SK-N-SH (cell line): ENCODE measurements around the gene PNO1. TPM values are rescaled to one million over a fixed set of nuclear protein-coding genes. Genes with fewer than 3 reads are reported as not detected.

ENCODE experiments used
- CTCF ChIA-PET: fragments of 300-600, 350-600 bp; formaldehyde crosslinking; extraction: SDS; loops from one replicate; lab custom pipeline; 2021; lab: Yijun Ruan, JAX
- POLR2A ChIA-PET: fragments of 350-600 bp; sonication (Branson Sonifier 250); formaldehyde crosslinking; extraction: SDS; loops from one replicate; lab custom pipeline; 2020; ENCODE audit warnings: antibody characterized with exemption, inconsistent platforms; lab: Yijun Ruan, JAX
- DNase-seq: peaks from one replicate; pipeline ENCODE4 v3.0.0; 2012
- H2AFZ ChIP-seq: fragments of 200-600 bp; sonication (generic); 2 replicates; pipeline ENCODE4 v1.8.1; 2016; ENCODE audit warnings: antibody characterized with exemption, mild to moderate bottlenecking, low read depth
- H3F3A ChIP-seq: fragments of 200-600 bp; sonication (generic); replicated peaks from 2 replicates; pipeline ENCODE3; 2016; ENCODE audit warnings: antibody characterized with exemption, mild to moderate bottlenecking; ENCODE audit not compliant: insufficient read depth
- H3K27ac ChIP-seq, 2 experiments: fragments of 200-500 bp in 1 of 2; fragments of 200-600 bp in 1 of 2; sonication (Bioruptor generic) in 1 of 2; sonication (generic), shearing (Covaris generic) in 1 of 2; 2 replicates each; pipeline versions ENCODE4 v1.5.1 to v1.6.1; 2014 to 2016; ENCODE audit warnings: low read depth in 2 of 2, inconsistent platforms in 1 of 2, low read length in 1 of 2, mild to moderate bottlenecking in 1 of 2, mixed read lengths in 1 of 2
- H3K27me3 ChIP-seq: fragments of 200-600 bp; sonication (generic), shearing (Covaris generic); 2 replicates; pipeline ENCODE4 v1.6.1; 2016; ENCODE audit warnings: mixed run types; ENCODE audit not compliant: insufficient read depth
- H3K36me3 ChIP-seq, 2 experiments: fragments of 200-500 bp in 1 of 2; fragments of 200-600 bp in 1 of 2; sonication (Bioruptor generic) in 1 of 2; sonication (generic) in 1 of 2; replicated peaks in 1 of 2; 2 replicates each; pipeline versions ENCODE3 to v1.5.1; 2014 to 2016; ENCODE audit warnings: low read length in 1 of 2, mild to moderate bottlenecking in 1 of 2; ENCODE audit not compliant: insufficient read depth in 2 of 2, control insufficient read depth in 1 of 2
- H3K4me1 ChIP-seq, 2 experiments: fragments of 200-500 bp in 1 of 2; fragments of 200-600 bp in 1 of 2; sonication (Bioruptor generic) in 1 of 2; sonication (generic), shearing (Covaris generic) in 1 of 2; 2 replicates each; pipeline versions ENCODE4 v1.5.1 to v1.6.1; 2014 to 2016; ENCODE audit warnings: low read depth in 1 of 2, low read length in 1 of 2, mixed run types in 1 of 2; ENCODE audit not compliant: insufficient read depth in 2 of 2, control insufficient read depth in 1 of 2
- H3K4me2 ChIP-seq: fragments of 200-600 bp; sonication (generic), shearing (Covaris generic); 2 replicates; pipeline ENCODE4 v1.6.1; 2017; ENCODE audit warnings: mixed run types
- H3K4me3 ChIP-seq, 2 experiments: fragments of 200-500 bp in 1 of 2; fragments of 200-600 bp in 1 of 2; sonication (Bioruptor generic) in 1 of 2; sonication (generic), shearing (Covaris generic) in 1 of 2; 2 replicates each; pipeline versions ENCODE4 v1.5.1 to v1.8.1; 2014 to 2016; ENCODE audit warnings: low read depth in 2 of 2, inconsistent platforms in 1 of 2, low read length in 1 of 2, mild to moderate bottlenecking in 1 of 2, mixed read lengths in 1 of 2, moderate library complexity in 1 of 2
- H3K79me2 ChIP-seq: fragments of 200-600 bp; sonication (generic); 2 replicates; pipeline ENCODE4 v1.8.1; 2017; ENCODE audit warnings: mild to moderate bottlenecking; ENCODE audit not compliant: insufficient read depth
- H3K9ac ChIP-seq: fragments of 200-600 bp; sonication (generic); 2 replicates; pipeline ENCODE4 v1.6.1; 2017; ENCODE audit warnings: mixed run types
- H3K9me2 ChIP-seq: fragments of 200-600 bp; sonication (generic); 2 replicates; pipeline ENCODE4 v1.6.1; 2017; ENCODE audit warnings: mixed run types
- H3K9me3 ChIP-seq: fragments of 200-600 bp; sonication (generic); 2 replicates; pipeline ENCODE4 v1.6.1; 2017; ENCODE audit warnings: mixed run types, mild to moderate bottlenecking, moderate library complexity
- H4K20me1 ChIP-seq: fragments of 200-600 bp; sonication (generic); 2 replicates; pipeline ENCODE4 v1.6.1; 2017; ENCODE audit warnings: mild to moderate bottlenecking, mixed run types; ENCODE audit not compliant: insufficient read depth
- CHD2 ChIP-seq: fragments of 150-350 bp; IDR thresholded peaks from 2 replicates; pipeline ENCODE4 v1.6.1; 2018; ENCODE audit warnings: low read length; ENCODE audit not compliant: partially characterized antibody
- FOSL2 ChIP-seq: IDR thresholded peaks from 2 replicates; pipeline ENCODE4 v1.4.0; 2012; ENCODE audit warnings: low read depth, mild to moderate bottlenecking, moderate library complexity, borderline replicate concordance
- GABPA ChIP-seq: IDR thresholded peaks from 2 replicates; pipeline ENCODE4 v1.4.0; 2012; ENCODE audit warnings: low read depth, mild to moderate bottlenecking
- JUND ChIP-seq: IDR thresholded peaks from 2 replicates; pipeline ENCODE4 v1.4.0; 2012
- MEF2A ChIP-seq: IDR thresholded peaks from 2 replicates; pipeline ENCODE4 v1.4.0; 2012; ENCODE audit warnings: low read depth, borderline replicate concordance
- MXI1 ChIP-seq: IDR thresholded peaks from 2 replicates; pipeline ENCODE4 v1.6.1; 2012; ENCODE audit warnings: mild to moderate bottlenecking, low read depth, low read length, improper control_type of control experiment
- PBX3 ChIP-seq: IDR thresholded peaks from 2 replicates; pipeline ENCODE4; 2012
- RFX5 ChIP-seq: IDR thresholded peaks from 2 replicates; pipeline ENCODE4 v1.6.1; 2012; ENCODE audit warnings: mild to moderate bottlenecking, improper control_type of control experiment, low read length
- SMC3 ChIP-seq: IDR thresholded peaks from 2 replicates; pipeline ENCODE4 v1.6.1; 2012; ENCODE audit warnings: low read depth, low read length, improper control_type of control experiment
- TAF1 ChIP-seq: IDR thresholded peaks from 2 replicates; pipeline ENCODE4 v1.6.1; 2012; ENCODE audit warnings: low read depth, mild to moderate bottlenecking, low read length, moderate library complexity, borderline replicate concordance
- TCF12 ChIP-seq: IDR thresholded peaks from 2 replicates; pipeline ENCODE4 v1.4.0; 2012
- USF1 ChIP-seq: IDR thresholded peaks from 2 replicates; pipeline ENCODE4 v1.4.0; 2012; ENCODE audit warnings: low read depth, borderline replicate concordance
- ZBTB33 ChIP-seq: IDR thresholded peaks from 2 replicates; pipeline ENCODE4 v1.4.0; 2012; ENCODE audit warnings: low read depth, borderline replicate concordance
- WGBS: methylation state at CpG from one replicate; pipeline ENCODE4 v1.1.6; 2017; ENCODE audit warnings: low lambda C conversion rate; 5-methylcytosine and 5-hydroxymethylcytosine counted together
- polyA plus RNA-seq, 3 experiments: library from polyadenylated mRNA; depleted of rRNA; stranded (reverse); fragments of >200 nt; gene quantifications; 2 replicates each; pipeline ENCODE4 v1.2.3, GENCODE V29; 2012

The PNO1 gene
- polyA plus RNA-seq, 1 of the 3 experiments (the other 2 are of a cell fraction): 20.6 TPM

- peaks cover 98% of the 10 kb centered on the region for H3K79me2 ChIP-seq
- no peak overlapping the region for H2AFZ ChIP-seq
- peaks cover 7 to 9% of the 10 kb centered on the region in 2 experiments for H3K36me3 ChIP-seq
- ChIA-PET CTCF (interaction anchor here (0.9 to 1.7 kb wide), 3 partner anchors 38 to 99 kb away, joined by 3 to 5 read pairs (median 3); no protein-coding TSS in a partner anchor), POLR2A (no interaction called here)
- no peak overlapping the region for H3K9ac ChIP-seq
- no peaks in the 10 kb centered on the region for H3K9me2 ChIP-seq
- peaks cover 52% of the 10 kb centered on the region for H4K20me1 ChIP-seq
- H3K4me3 ChIP-seq: no peak overlapping the region
- WGBS: 69% methylated on average over 3 of the region's 3 CpGs
- H3K9me3 ChIP-seq: no peaks in the 10 kb centered on the region
- H3K27me3 ChIP-seq: no peaks in the 10 kb centered on the region
- DNase-seq: no peak
- peaks cover 2 to 15% of the 10 kb centered on the region in 2 experiments; a peak in 2 of 4 replicates for H3K4me1 ChIP-seq
- H3K4me2 ChIP-seq: 0 out of 2 replicates have a peak overlapping the region, but pooled peaks have one; percentile 12
- peaks cover 21% of the 10 kb centered on the region for H3F3A ChIP-seq
- H3K27ac ChIP-seq: peak overlapping the region in 1 of 2 experiments; percentile 61; a peak in 1 of 4 replicates
- TF ChIP-seq USF1: no peak
- no peak for TF ChIP-seq GABPA
- TF ChIP-seq MXI1: no peak
- TF ChIP-seq TAF1: no peak
- no peak for TF ChIP-seq CHD2
- TF ChIP-seq ZBTB33: no peak
- TF ChIP-seq MEF2A: no peak
- TF ChIP-seq SMC3: no peak
Observed at GRCh38 chr2:68193144-68193543, 35.5 kb downstream of the PNO1 start.

- Histone ChIP-seq H3K9me2 (no peaks in the 10 kb centered on the region), H3K4me1 (peaks cover 2 to 15% of the 10 kb centered on the region in 2 experiments; a peak in 2 of 4 replicates), H4K20me1 (peaks cover 57% of the 10 kb centered on the region), H3K79me2 (peaks cover 96% of the 10 kb centered on the region), H3K9ac (no peak overlapping the region), H3K9me3 (no peaks in the 10 kb centered on the region), H3K4me3 (no peak overlapping the region), H3K27ac (peak overlapping the region in 1 of 2 experiments; percentile 61; a peak in 3 of 4 replicates), H3K4me2 (peak overlapping the region; percentile 12; the same call in 1 of the 2 replicates), H3K36me3 (peaks cover 5 to 6% of the 10 kb centered on the region in 2 experiments), H2AFZ (no peak overlapping the region), H3K27me3 (no peaks in the 10 kb centered on the region), H3F3A (peaks cover 28% of the 10 kb centered on the region)
- no peak for DNase-seq
- POLR2A ChIA-PET: no interaction called here
- CTCF ChIA-PET: interaction anchor here (0.7 to 2.5 kb wide), 5 partner anchors 14 to 98 kb away, joined by 3 to 6 read pairs (median 4); no protein-coding TSS in a partner anchor
- WGBS: 80% methylated on average over 4 of the region's 4 CpGs
- TF ChIP-seq TCF12: 0 out of 2 replicates have a peak, but pooled peaks have one; percentile 36
- TF ChIP-seq RFX5: no peak
- TF ChIP-seq FOSL2: peak; percentile 78
- TF ChIP-seq JUND: peak; percentile 44
- TF ChIP-seq PBX3: peak; percentile 29; the same call in 1 of the 2 replicates
Observed at GRCh38 chr2:68193787-68194372, 36.2 kb downstream of the PNO1 start.
